GM18519 (cell line): Measurements from ENCODE around the gene IKZF5.
A peak's percentile ranks its signal among the peaks of the same experiment; 100 is the strongest.

Experiments
- ATAC-seq: cut with Tn5 transposase; IDR thresholded peaks from one replicate; pipeline ENCODE4 v1.9.1; 2021; ENCODE audit warnings: mild to moderate bottlenecking, moderate library complexity; ENCODE audit not compliant: unreplicated experiment, low FRiP score

The IKZF5 gene, protein sequence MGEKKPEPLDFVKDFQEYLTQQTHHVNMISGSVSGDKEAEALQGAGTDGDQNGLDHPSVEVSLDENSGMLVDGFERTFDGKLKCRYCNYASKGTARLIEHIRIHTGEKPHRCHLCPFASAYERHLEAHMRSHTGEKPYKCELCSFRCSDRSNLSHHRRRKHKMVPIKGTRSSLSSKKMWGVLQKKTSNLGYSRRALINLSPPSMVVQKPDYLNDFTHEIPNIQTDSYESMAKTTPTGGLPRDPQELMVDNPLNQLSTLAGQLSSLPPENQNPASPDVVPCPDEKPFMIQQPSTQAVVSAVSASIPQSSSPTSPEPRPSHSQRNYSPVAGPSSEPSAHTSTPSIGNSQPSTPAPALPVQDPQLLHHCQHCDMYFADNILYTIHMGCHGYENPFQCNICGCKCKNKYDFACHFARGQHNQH

DNA sequence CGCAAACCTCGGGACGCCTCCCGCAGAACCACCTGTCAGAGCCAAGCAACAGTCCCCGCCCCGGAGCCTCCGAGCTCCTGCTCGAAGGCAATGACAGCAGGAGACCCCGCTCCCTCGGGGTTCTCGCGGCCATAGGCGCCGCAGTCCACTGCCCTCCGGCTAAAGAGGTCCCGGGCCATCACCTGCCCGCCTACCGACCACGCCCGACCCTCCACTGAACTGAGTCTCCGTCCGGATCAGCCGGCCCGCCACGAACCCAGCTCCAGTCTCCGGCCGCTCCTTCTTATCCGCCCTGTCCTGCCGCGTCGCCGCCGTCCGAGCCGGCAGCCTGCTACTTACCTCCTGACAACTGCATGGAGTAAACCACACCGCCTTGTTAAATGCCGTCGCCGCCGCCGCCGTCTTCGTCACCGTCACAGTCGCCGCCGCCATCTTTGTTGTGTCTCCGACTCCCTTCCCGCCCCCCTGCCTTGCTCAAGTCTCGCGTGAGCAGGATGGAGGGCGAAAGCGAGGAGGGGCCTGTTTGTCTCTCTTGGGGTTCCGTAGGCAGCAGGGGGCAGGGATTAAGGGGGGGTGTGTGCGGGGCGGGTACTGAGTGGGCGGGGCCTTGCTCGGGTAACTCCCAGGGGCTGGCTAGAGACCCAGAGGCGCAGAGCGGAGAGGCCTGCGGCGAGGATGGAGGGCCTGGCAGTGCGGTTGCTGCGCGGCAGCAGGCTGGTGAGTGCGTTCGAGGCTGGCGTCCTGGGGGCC, at the start of gene IKZF5, which contains the start of gene ACADSB:
IKZF5 (minus strand) TSS at position 441 of the 750 bp plus-strand sequence. CDS start 10,170 bp downstream, outside the sequence.
ACADSB (plus strand) TSS at position 652 of the 750 bp plus-strand sequence; CDS start at position 676, 24 bp downstream.
- peak; percentile 65 for ATAC-seq

DNA sequence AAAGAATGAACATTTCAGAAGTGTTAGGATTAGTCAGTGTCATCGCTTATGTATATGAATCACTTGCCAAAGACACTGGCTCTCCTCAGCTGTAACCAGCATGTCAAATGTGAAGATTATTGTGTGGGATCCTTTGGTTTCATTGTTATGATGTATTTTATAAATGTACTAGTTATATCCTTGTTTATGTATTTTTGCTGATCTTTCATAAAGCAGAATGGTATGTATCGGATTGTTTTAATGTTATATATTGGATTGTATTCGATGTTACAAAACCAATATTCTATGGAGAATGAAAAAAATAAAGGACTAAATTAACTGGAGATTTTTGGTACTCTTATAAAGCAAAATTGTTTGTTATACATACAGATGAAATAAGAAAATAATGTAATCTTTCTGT, 49.4 kb upstream of the IKZF5 start:
- no peak for ATAC-seq

DNA sequence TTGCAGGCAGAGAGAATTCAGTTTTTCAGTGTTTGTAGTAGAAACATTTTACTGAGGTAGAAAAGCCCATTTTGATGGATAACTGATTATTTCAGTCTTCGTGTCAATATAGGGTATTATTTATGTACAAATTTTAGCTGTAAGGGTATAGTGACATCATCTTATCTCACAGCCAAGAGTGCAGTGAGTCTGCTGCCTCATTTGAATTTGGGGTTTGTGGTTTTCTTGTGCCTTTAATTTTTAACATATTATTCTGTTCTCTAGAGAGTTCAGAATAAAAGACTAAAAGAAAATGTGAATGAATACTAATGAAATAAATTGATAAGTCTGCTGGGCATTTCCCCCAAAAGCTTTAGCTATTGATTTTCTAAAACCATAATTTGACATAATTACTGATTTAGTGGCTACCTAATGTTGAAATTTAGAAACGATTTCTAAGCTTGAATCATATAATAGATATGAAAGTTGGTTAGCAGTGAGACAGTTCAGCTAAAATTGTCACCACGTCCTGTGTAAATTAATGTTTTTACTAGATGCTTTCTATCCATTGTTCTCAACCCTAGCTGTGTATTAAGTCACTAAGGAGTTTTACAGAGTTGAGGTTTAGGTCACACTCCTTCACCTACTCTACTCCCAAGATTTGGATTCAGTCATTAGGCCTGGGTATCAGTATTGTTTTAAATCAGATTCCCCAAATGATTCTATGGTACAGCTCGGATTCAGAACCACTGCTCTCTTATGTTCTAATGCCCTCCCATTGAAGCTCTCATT, 37.6 kb upstream of the IKZF5 start:
- no peak for ATAC-seq

DNA sequence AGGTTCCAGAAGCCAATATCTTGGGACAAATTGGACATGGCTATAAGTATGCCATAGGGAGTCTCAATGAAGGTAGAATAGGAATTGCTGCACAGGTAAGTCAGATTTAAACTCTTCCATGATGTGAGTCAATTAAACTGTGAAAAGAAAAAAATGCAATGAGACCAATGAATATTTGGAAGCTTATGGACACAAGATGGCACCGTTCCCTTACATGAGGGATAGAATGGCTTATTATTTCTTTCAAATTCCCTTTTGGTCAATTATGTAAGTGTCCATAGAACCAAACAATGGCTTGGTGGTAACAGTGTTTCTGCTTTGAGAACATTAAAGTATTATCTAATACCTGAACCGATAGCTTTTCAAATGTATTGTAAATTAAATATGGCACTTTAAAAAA, 35.8 kb upstream of the IKZF5 start:
- no peak for ATAC-seq

DNA sequence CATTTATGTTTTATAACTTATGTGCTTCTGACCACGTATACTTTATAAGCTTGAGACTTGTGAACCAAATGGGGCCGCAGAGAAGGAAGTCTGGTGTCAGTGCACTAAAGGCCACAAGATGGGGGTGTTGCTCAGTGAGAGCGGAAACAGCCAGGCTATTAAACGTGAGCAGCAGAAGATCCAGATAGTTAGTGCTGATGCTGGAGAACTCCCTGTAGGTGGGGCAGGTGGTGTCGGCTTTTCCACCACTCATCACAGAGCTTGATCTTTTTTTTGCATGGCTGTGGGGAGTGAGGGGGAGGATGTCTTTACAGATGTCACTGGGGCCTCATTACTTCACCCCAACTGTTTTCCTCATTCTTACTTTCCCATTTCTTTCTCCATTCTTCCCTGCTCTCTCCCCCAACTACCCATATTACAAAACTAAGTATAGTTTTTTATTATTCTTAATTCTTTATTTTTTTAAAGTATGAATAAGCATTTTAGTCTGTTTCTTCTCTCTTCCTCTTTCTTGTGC, 34.9 kb upstream of the IKZF5 start:
- peak; percentile 75 for ATAC-seq

DNA sequence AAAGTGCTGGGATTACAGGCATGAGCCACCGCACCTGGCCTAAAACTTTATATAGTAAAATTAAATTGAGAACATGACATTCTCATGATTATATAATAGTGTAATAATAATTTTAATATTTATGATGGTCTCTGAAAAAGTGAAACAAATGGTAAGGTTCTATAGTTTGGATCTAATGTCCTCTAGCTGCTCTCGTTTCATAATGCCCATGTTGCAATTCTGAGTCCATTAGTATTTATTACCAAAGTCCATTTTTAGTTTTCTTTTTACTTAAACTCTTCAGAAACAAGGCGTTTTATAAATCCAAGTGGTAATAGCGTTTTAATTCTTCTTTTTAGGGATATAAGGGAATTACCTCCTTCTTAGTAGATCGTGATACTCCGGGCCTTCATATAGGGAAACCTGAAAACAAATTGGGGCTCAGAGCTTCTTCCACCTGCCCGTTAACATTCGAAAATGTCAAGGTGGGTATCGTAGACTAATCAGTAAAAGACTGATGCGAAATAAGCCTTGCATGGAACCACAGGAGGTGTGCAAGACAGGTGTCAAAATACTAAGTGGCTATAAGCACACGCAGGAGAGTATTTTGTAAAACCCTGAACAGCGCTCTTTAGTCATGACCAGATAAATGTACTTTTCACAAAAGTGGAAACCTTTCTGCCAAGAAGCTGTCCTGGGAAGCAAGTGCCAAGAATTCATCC, 34.3 kb upstream of the IKZF5 start:
- no peak for ATAC-seq

DNA sequence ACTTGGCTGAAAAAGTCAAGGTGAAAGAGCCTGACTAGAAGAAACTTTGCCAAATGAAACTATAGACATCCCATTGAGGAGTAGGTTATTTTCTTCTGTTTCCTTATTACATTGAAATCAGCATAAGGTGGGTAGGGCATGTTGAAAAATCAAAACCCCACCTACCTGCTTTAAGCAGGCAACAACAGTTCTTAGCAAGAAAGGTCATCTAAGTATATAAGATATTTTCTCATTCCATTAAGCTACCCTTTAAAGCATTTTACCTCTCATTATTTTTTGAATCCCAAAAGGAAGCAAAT, 31.0 kb upstream of the IKZF5 start:
- no peak for ATAC-seq

DNA sequence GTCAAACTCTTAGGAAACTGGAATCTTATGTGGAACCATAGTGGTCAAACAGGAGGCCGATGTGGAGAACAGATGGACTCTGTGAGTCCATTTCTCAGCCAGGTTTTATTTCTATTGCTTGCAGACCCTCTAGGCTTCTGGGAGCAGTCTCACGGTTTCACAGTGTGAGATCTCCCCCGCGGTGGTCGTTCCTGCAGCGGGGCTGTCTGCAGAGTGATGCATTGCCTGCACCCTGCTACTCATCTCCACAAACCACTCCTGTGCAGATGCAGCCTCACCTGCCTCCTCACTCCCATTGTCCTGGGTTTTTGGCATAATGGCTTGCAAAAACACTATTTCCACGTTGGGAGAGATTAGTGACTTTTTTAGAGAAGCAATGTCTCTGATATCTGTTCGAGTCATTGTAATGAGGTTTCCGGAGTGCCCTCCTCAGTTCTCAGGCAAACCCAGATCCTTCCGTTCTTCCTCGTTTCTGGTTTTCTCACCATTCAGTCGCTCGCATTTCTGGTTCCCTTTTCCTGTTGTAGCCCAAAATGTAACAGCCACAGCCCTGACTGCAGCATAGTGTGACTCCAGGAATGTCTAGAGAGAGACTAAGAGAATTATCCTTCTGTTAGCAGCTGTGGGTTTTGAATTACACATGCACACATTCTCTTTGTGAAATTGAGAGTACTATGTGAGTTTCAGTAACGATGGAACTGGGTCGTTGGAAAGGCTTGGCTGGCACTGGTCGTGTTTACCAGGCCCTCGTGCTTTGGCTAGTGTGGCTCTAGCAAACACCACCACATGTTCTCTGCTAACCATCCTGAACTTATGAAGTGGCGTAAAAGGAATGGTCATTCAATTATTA, 30.4 kb upstream of the IKZF5 start:
- no peak for ATAC-seq

DNA sequence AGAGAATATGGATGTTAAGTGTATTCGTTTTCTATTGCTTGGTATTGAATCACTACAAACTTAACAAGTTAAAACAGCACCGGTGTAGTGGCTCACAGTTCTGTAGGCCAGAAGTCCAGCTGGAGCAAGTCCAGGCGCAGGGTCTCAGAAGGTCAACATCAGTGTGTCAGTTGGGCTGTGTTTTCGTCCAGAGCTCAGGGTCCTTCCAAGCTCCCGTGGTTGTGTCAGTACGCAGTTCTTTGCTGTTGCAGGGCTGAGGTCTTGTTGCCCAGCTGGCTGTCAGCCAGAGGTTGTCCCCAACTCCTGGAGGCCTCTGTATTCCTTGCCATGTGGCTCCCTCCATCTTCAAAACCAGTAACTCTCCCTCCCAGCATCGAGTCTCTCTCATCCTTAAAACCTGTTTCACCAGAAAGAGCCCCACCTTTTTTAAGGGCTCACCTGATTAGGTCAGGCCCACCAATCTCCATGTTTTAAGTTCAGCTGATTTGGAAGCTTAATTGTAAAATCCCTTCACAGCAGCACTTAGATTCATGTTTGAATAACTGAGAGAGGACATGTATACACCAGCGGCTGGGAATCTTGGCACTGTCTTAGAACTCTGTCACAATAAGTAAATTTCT, 27.0 kb upstream of the IKZF5 start:
- ATAC-seq, result no peak

DNA sequence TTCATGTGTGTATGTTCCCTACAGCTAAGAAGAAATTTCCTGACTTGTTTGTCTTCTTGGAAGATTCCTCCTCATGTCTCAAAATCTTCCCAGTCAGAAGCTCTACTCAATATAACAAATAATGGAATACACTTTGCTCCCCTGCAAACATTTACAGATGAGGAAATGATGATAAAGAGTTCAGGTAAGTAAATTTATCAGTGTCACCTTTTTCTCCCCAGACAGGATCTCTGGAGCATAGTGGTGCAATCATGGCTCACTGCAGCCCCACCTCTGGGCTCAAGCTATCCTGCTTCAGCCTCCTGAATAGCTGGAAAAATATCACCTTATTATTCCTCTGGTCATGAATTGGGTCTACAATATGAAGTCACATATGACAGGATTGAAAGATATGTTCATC, 25.7 kb upstream of the IKZF5 start:
- no peak for ATAC-seq

DNA sequence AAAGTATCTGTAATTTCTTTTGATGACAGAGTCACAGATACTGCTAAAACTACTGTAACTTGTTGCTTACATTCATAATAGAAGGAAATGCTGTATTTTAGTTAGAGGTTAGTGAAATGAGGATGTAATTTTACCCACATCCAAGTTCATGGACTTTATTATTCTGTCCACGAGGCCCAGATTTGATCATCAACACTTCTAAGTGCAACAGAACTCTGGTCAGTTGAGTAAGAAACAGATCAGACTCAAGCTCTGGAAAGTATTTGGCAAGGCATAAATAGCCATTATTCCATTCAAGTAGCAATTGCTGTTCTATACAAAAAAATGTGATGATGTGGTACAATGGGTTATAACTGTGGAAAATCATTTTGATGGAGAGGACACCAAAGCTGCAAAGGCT, 22.5 kb upstream of the IKZF5 start:
- no peak for ATAC-seq

DNA sequence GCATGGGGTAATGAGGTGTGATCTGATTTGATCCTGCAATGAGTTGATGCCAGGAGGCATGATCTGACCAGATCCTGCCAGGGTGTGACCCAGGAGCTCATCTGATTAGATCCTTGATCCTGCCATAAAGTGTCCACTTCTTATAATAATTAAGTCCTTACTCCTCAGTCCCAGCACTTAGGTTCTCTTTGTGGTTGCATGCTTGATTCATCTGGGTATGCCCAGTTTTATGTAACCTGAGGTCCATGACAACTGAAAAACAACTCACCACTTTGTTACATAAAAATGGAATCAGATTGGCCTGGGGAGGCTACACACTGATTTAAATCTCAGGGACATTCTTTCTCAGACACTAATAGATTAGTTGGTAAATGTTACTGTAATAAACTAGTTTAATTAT, 19.3 kb upstream of the IKZF5 start:
- ATAC-seq, result no peak

DNA sequence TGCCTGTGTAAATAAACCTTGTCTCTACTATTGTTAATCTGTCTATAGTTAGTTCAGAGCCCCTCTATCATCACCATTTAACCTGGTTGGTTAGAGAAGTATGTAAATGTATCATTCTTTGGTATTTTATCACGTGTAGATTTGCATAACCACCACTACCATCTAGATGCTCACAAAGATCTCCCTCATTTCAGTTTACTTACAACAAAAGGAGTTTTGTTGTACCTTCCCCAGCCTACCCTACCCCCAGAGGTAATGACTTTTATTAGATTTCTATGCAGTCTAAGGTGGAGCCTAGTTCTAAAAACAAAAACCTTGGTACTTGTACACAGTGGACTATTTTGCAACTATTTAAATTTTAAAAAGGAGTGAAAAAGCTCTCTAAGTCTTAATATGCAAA, 17.7 kb upstream of the IKZF5 start:
- ATAC-seq, result no peak

DNA sequence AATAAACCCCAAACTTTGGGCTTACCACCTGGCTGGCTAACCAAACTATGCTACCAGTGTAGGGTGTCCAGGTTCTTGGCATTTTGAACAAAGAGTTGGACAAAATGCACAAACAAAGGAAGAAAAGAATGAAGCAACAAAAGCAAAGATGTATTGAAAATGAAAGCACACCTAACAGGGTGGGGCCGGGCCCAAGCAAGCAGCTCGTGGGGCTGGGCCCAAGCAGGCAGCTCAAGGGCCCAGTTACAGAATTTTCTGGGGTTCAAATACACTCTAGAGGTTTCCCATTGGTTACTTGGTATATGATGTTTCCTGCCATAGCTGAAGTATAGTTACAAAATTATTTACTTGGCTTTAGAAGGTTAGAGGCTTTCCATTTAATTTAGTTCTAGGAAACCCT, 15.9 kb upstream of the IKZF5 start:
- no peak for ATAC-seq

DNA sequence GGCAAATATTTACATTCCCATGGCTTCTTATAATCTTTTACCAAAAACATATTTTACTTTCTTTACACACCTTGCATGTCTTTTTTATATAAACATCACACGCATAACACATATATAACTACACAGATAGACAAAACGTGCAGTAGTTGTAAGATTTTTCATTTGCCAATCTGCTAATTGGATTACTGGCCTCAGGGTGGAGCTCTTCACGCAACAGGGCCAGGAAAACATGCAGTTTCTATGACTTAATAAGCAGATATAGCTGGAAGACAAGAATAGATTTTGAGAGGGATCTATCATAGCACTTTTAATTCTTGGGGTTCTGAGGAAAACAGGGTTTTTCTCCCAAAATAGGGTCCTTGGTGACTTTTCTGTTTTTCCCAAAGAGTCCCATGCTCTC, 12.9 kb upstream of the IKZF5 start:
- ATAC-seq, result no peak

DNA sequence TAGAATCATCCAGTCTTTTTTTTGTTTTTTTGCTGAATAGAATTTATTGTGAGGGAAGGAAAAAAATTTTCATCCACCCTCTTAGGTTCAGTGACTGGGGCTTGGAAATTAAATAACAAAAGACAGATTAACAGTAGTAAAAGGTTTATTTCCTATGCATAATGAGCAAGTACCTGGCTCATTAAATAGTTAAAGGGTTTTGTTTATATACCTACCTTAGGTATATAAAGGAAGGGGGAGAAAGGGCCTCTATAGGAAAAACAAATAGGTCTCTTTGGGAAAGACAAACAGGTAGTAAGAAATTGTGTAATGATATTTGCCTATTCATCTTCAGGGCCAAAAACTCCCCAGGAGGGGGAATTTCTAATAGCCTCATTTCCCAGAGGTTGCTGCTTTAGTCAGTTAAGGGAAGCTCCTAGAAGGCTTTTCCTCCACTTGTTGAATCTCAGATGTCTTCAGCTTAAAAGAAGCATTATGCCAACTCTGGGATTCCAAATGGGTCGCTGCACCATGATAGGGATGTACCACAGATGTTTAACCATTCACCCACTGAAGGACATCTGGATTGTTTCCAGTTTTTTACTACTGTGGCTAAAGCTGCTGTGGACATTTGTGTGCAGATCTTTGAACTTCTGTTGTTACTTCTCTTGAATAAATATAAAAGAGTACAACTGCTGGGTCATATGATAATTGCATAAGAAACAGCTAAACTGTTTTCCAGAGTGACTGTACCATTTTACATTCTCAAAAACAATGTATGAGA, 11.5 kb upstream of the IKZF5 start:
- no peak for ATAC-seq

DNA sequence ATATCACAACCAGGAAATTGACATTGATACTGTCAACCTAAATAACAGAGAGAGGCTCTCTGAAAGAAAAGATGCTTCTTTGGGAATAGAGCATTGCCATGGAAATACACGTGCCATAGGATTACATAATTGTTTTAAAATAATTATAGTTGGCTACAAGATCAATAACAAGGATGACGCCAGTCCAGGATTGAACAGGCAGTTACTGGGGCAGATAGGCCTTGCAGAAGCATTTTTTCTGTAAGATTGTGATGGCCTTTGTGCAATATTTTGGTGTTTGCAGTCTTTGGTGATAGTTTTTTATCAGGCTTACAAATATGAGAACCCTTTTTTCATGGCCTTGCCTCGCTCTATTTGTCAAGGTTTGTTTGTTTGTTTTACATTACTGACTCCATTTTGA, 10.7 kb upstream of the IKZF5 start:
- no peak for ATAC-seq

DNA sequence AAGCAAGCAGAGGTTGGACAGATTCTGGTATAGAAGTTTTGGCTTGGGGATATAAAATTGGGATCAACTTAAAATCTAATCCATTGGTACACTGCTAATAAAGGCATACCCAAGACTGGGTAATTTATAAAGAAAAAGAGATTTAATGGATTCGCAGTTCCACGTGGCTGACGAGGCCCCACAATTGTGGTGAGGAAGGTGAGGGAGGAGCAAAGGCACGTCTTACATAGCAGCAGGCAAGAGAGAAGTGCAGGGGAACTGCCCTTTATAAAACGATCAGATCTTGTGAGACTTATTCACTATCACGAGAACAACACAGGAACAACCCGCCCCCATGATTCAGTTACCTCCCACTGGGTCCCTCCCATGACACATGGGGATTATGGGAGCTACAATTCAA, 9.9 kb upstream of the IKZF5 start:
- ATAC-seq, result no peak
